HCT116 (cell line): ENCODE data around the gene LINGO1. TPM values are rescaled to one million over a fixed set of nuclear protein-coding genes. Genes with fewer than 3 reads are reported as not detected.

Experiments
- ATAC-seq: fragments of 200-7000 bp; cut with Tn5 transposase; 2 replicates; pipeline ENCODE4 v1.9.1; 2020; ENCODE audit warnings: mild to moderate bottlenecking, moderate library complexity
- BruUV-seq: library from RNA; stranded (reverse); fragments of 400-500 nt; replicated peaks from 2 replicates; lab custom pipeline; 2021; lab: Mats Ljungman, UMichigan
- CTCF ChIA-PET: fragments of 300-600 bp; sonication (Branson Sonifier 250); formaldehyde crosslinking; loops from one replicate; lab custom pipeline; 2021; ENCODE audit warnings: antibody characterized with exemption; lab: Charles Lee
- POLR2A ChIA-PET: fragments of 300-600, 350-600 bp; sonication (Branson Sonifier 250); formaldehyde crosslinking; loops from one replicate; lab custom pipeline; 2021; ENCODE audit warnings: antibody characterized with exemption; lab: Charles Lee
- RAD21 ChIA-PET, 2 experiments: fragments of 300-600 bp; sonication (Branson Sonifier 250); formaldehyde crosslinking; loops; one replicate each; lab custom pipeline; 2023; ENCODE audit warnings: low total read pairs in 2 of 2; ENCODE audit not compliant: uncharacterized antibody in 2 of 2, unreplicated experiment in 2 of 2, low non-redundant PET in 1 of 2; lab: Charles Lee
- DNase-seq: peaks from one replicate; pipeline ENCODE4 v3.0.0-alpha.2; 2010; ENCODE audit warnings: low read depth, low spot score
- H2AFZ ChIP-seq: fragments of 200-600 bp; shearing (Covaris generic), sonication (generic); 2 replicates; pipeline ENCODE4 v1.6.1; 2017; ENCODE audit warnings: low read depth, mixed run types, mixed read lengths, antibody characterized with exemption, low read length; ENCODE audit not compliant: poor library complexity, severe bottlenecking
- H3K27ac ChIP-seq: 2 replicates; pipeline ENCODE4 v1.5.1; 2012; ENCODE audit warnings: low read depth, low read length
- H3K27me3 ChIP-seq: fragments of 200-600 bp; sonication (generic); 2 replicates; pipeline ENCODE4 v1.6.1; 2016; ENCODE audit warnings: mixed run types, low read length, mixed read lengths; ENCODE audit not compliant: insufficient read depth
- H3K36me3 ChIP-seq, 2 experiments: fragments of 200-500 bp in 1 of 2; fragments of 200-600 bp in 1 of 2; sonication (Bioruptor generic) in 1 of 2; sonication (generic) in 1 of 2; 2 replicates each; pipeline versions ENCODE4 v1.5.1 to v1.6.1; 2014 to 2016; ENCODE audit warnings: low read length in 2 of 2, inconsistent platforms in 1 of 2, mixed read lengths in 1 of 2, mixed run types in 1 of 2; ENCODE audit not compliant: insufficient read depth in 2 of 2, control insufficient read depth in 1 of 2
- H3K4me1 ChIP-seq, 2 experiments: fragments of 200-600 bp in 1 of 2; sonication (generic) in 1 of 2; 2 replicates each; pipeline versions ENCODE4 v1.5.1 to v1.6.1; 2012 to 2017; ENCODE audit warnings: low read length in 2 of 2, inconsistent platforms in 1 of 2, mild to moderate bottlenecking in 1 of 2, mixed read lengths in 1 of 2, mixed run types in 1 of 2, moderate library complexity in 1 of 2; ENCODE audit not compliant: insufficient read depth in 2 of 2, control insufficient read depth in 1 of 2
- H3K4me2 ChIP-seq: fragments of 200-600 bp; sonication (generic); 2 replicates; pipeline ENCODE4 v1.6.1; 2017; ENCODE audit warnings: mixed run types, low read length, mixed read lengths
- H3K4me3 ChIP-seq, 2 experiments: fragments of 200-600 bp in 1 of 2; sonication (generic) in 1 of 2; replicated peaks in 1 of 2; 2 replicates each; pipeline ENCODE4 v1.5.1; 2011 to 2016; ENCODE audit warnings: low read length in 2 of 2, control low read depth in 1 of 2, low read depth in 1 of 2, mild to moderate bottlenecking in 1 of 2, mixed read lengths in 1 of 2, mixed run types in 1 of 2
- H3K79me2 ChIP-seq: fragments of 200-600 bp; sonication (generic); 2 replicates; pipeline ENCODE4 v1.6.1; 2017; ENCODE audit warnings: mild to moderate bottlenecking, mixed run types, low read length, moderate library complexity, mixed read lengths; ENCODE audit not compliant: insufficient read depth
- H3K9ac ChIP-seq: fragments of 200-600 bp; sonication (generic); 2 replicates; pipeline ENCODE4 v1.6.1; 2016; ENCODE audit warnings: low read length, mixed read lengths
- H3K9me2 ChIP-seq: fragments of 200-600 bp; sonication (generic), shearing (Covaris generic); 2 replicates; pipeline ENCODE4 v1.6.1; 2017; ENCODE audit warnings: mixed run types, mild to moderate bottlenecking, moderate library complexity; ENCODE audit not compliant: insufficient read depth
- H3K9me3 ChIP-seq, 2 experiments: fragments of 200-500 bp in 1 of 2; fragments of 200-600 bp in 1 of 2; sonication (Bioruptor generic) in 1 of 2; sonication (generic) in 1 of 2; 2 replicates each; pipeline ENCODE4 v1.6.1; 2014 to 2017; ENCODE audit warnings: low read length in 2 of 2, mixed read lengths in 2 of 2, inconsistent platforms in 1 of 2, low read depth in 1 of 2, mild to moderate bottlenecking in 1 of 2, mixed run types in 1 of 2, moderate library complexity in 1 of 2; ENCODE audit not compliant: control insufficient read depth in 1 of 2, insufficient read depth in 1 of 2
- H4K20me1 ChIP-seq: fragments of 200-600 bp; sonication (generic), shearing (Covaris generic); 2 replicates; pipeline ENCODE4 v1.6.1; 2017; ENCODE audit warnings: mixed run types, mild to moderate bottlenecking, moderate library complexity; ENCODE audit not compliant: insufficient read depth
- CTCF ChIP-seq, 3 experiments: fragments of 200-600 bp in 1 of 3; sonication (generic) in 1 of 3; IDR thresholded peaks in 2 of 3; conservative IDR thresholded peaks in 1 of 3; 2 replicates each; pipeline ENCODE4 v1.5.1; 2012 to 2017; ENCODE audit warnings: low read depth in 2 of 3, low read length in 2 of 3, antibody characterized with exemption in 1 of 3, borderline replicate concordance in 1 of 3, control low read depth in 1 of 3, mild to moderate bottlenecking in 1 of 3, mixed read lengths in 1 of 3, mixed run types in 1 of 3, moderate library complexity in 1 of 3; ENCODE audit not compliant: insufficient read depth in 1 of 3
- ELF1 ChIP-seq: IDR thresholded peaks from 2 replicates; pipeline ENCODE4 v1.6.1; 2012; ENCODE audit warnings: low read depth, borderline replicate concordance
- EZH2phosphoT487 ChIP-seq: fragments of 200-600 bp; IDR thresholded peaks from 2 replicates; pipeline ENCODE4 v1.6.1; 2018; ENCODE audit warnings: antibody characterized with exemption, borderline replicate concordance
- FOSL1 ChIP-seq: IDR thresholded peaks from 2 replicates; pipeline ENCODE4 v1.6.1; 2012; ENCODE audit warnings: low read depth
- JUND ChIP-seq: IDR thresholded peaks from 2 replicates; pipeline ENCODE4 v1.6.1; 2012
- MAX ChIP-seq: IDR thresholded peaks from 2 replicates; pipeline ENCODE4 v1.6.1; 2012
- POLR2A ChIP-seq: IDR thresholded peaks from 2 replicates; pipeline ENCODE4 v1.7.0; 2011; ENCODE audit warnings: borderline replicate concordance; ENCODE audit not compliant: insufficient read depth, insufficient read length; ENCODE audit errors: extremely low read depth
- REST ChIP-seq: IDR thresholded peaks from 2 replicates; pipeline ENCODE4 v1.6.1; 2012; ENCODE audit warnings: low read depth
- SIN3A ChIP-seq: IDR thresholded peaks from 2 replicates; pipeline ENCODE4 v1.6.1; 2012; ENCODE audit warnings: low read depth
- YY1 ChIP-seq: IDR thresholded peaks from 2 replicates; pipeline ENCODE4 v1.6.1; 2011; ENCODE audit warnings: low read length, low read depth, moderate library complexity, mild to moderate bottlenecking; ENCODE audit not compliant: insufficient replicate concordance; ENCODE audit errors: extremely low read depth
- ZNF274 ChIP-seq: fragments of 200-500 bp; sonication (Bioruptor generic); IDR thresholded peaks from 2 replicates; pipeline ENCODE4 v1.6.1; 2014; ENCODE audit warnings: mild to moderate bottlenecking, low read depth, low read length, inconsistent platforms
- intact Hi-C: fragments of 100-400 bp; cut with micrococcal nuclease; formaldehyde crosslinking; loops from 2 replicates; pipeline ENCODE4 v1.10.0; 2022
- total RNA-seq: library from RNA; stranded (reverse); gene quantifications from one replicate; pipeline ENCODE4 v1.2.1, GENCODE V29; 2021; ENCODE audit not compliant: unreplicated experiment
- TF ChIP-seq, protein P1 (sequence below): IDR thresholded peaks from 2 replicates; pipeline ENCODE4 v1.6.1; 2012

LINGO1 gene
- total RNA-seq, 1 experiment from 2014 or later = 15.6 TPM

DNA sequence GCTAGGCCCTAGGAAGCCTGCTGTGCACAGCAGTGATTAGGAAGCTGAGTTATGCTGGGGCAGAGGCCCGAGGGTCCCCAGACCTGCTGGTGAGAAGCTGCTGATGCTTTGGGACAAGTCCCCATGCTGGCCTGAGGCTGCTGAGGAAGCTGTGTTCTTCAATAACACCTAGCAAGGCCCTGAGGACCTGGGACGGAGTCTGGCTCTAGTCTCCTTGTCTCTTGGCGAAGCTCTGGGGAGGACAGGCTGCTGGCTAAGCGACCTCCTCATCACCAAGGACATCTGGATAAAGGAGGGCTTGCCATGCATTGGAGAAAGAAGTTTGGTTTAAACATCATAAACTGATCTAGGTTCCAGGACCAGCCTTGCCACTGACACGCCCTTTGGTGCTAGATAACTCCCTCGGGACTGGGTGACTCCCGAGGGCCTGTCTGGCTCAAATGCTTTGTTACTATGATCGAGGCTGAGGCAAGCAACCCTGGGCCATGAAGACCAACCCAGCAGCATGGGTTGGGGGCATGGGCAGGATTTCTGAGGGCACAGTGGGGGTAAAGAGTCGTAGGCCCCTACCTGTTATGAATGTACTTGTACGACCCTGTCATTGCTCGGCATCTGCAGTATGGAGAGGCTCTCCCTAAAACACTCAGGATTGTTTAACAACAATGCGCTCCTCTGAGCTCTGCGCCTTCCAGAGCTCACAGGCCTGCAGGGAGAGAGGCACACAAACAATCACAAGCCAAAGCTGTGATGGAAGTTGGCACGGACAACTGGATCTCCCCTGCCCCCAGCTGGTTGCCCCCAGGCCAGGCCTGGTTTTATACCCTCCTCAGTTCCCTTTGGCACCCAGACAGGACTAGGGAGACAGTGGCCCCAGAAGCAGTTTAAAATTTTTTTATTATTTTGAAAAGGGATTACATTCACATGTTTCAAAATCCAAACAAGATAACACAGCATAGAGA, 64.4 kb downstream of the LINGO1 start:
- Histone ChIP-seq H3K4me2 (no peak overlapping the region), H3K9me3 (no peaks in the 10 kb centered on the region), H3K9ac (no peak overlapping the region), H3K79me2 (no peaks in the 10 kb centered on the region), H4K20me1 (no peaks in the 10 kb centered on the region), H2AFZ (no peak overlapping the region), H3K4me1 (no peaks in the 10 kb centered on the region), H3K27ac (no peak overlapping the region), H3K36me3 (no peaks in the 10 kb centered on the region), H3K4me3 (no peak overlapping the region), H3K27me3 (no peaks in the 10 kb centered on the region), H3K9me2 (no peaks in the 10 kb centered on the region)
- intact Hi-C loops = no loop called here
- ATAC-seq (no peak), DNase-seq (no peak)
- POLR2A ChIA-PET = no interaction called here
- RAD21 ChIA-PET = no interaction called here
- TF ChIP-seq SIN3A = no peak
- no peak for TF ChIP-seq ELF1
- no peak for TF ChIP-seq CTCF (IDR thresholded peaks at IDR 0.05 in 2 of 3, conservative IDR thresholded peaks at IDR 0.05 in 1 of 3; ENCODE audit: borderline replicate concordance in 1 of 3, insufficient read depth in 1 of 3, low read depth in 2 of 3, low read length in 2 of 3)
- no peak for TF ChIP-seq YY1
- TF ChIP-seq MAX = no peak
- no peak for TF ChIP-seq REST
- no peak for TF ChIP-seq POLR2A
- no peak for TF ChIP-seq ZNF274
- TF ChIP-seq JUND = no peak
- TF ChIP-seq FOSL1 = no peak
- TF ChIP-seq EZH2phosphoT487 = no peak
- TF ChIP-seq, protein P1, sequence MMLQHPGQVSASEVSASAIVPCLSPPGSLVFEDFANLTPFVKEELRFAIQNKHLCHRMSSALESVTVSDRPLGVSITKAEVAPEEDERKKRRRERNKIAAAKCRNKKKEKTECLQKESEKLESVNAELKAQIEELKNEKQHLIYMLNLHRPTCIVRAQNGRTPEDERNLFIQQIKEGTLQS = no peak
- BruUV-seq = no TSS peak
- CTCF ChIA-PET = interaction anchor here (1.8 kb wide), 1 partner anchor 25 kb away, joined by 6 read pairs; no protein-coding TSS in a partner anchor
